PC-3 (cell line): ENCODE data around the gene TMEM127.

Experiments used
- EZH2 ChIP-seq: fragments of 300-600 bp; sonication (generic); IDR thresholded peaks from one replicate; pipeline ENCODE4 v1.6.1; 2017; ENCODE audit warnings: antibody characterized with exemption, mild to moderate bottlenecking, low read length; ENCODE audit not compliant: unreplicated experiment
- EZH2phosphoT487 ChIP-seq: fragments of 300-600 bp; sonication (generic); IDR thresholded peaks from 2 replicates; pipeline ENCODE4 v1.6.1; 2018; ENCODE audit warnings: mild to moderate bottlenecking, antibody characterized with exemption, low read length, borderline replicate concordance
- TF ChIP-seq, protein P1 (sequence below): fragments of 300-600 bp; sonication (generic); conservative IDR thresholded peaks from 2 replicates; pipeline ENCODE4 v1.5.1; 2017; ENCODE audit warnings: antibody characterized with exemption, low read depth, mild to moderate bottlenecking, low read length

- TF ChIP-seq EZH2phosphoT487: no peak
- TF ChIP-seq, protein P1, sequence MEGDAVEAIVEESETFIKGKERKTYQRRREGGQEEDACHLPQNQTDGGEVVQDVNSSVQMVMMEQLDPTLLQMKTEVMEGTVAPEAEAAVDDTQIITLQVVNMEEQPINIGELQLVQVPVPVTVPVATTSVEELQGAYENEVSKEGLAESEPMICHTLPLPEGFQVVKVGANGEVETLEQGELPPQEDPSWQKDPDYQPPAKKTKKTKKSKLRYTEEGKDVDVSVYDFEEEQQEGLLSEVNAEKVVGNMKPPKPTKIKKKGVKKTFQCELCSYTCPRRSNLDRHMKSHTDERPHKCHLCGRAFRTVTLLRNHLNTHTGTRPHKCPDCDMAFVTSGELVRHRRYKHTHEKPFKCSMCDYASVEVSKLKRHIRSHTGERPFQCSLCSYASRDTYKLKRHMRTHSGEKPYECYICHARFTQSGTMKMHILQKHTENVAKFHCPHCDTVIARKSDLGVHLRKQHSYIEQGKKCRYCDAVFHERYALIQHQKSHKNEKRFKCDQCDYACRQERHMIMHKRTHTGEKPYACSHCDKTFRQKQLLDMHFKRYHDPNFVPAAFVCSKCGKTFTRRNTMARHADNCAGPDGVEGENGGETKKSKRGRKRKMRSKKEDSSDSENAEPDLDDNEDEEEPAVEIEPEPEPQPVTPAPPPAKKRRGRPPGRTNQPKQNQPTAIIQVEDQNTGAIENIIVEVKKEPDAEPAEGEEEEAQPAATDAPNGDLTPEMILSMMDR: no peak
- no peak for TF ChIP-seq EZH2
Measured at GRCh38 chr2:96259497-96259921, 6.3 kb downstream of the TMEM127 start.
